LHCN-M2 (cell line): ENCODE measurements around the gene MOB3C. TPM values are rescaled to one million over a fixed set of nuclear protein-coding genes. Genes with fewer than 3 reads are reported as not detected.

Experiments
- DNase-seq: peaks from one replicate; pipeline ENCODE4 v3.0.0-alpha.2; 2012; ENCODE audit warnings: low read depth
- total RNA-seq: library from RNA; depleted of rRNA; stranded (reverse); fragments of >200 nt; gene quantifications from 2 replicates; pipeline ENCODE4 v1.2.3, GENCODE V29; 2014

The MOB3C gene
- total RNA-seq, 1 experiment from 2014 or later: 5.5 TPM

DNA sequence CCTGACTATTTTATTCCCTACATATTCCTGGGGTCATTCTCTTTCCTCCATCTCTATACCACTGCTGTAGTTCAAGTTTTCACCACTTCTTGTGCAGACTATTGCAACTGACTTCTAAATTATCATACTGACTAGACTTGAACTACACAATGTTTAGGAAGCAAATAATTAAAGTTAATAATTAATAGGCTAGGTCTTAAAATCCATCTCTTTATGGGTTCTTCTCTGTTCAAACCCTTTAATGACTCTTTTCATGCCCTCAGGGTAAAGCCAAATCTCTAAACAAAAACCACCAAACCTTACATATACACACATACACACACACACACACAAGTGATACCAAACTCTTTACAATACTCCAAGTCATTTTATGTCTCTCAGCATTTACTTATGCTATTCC lies 22.3 kb upstream of the MOB3C start:
- no peak for DNase-seq

DNA sequence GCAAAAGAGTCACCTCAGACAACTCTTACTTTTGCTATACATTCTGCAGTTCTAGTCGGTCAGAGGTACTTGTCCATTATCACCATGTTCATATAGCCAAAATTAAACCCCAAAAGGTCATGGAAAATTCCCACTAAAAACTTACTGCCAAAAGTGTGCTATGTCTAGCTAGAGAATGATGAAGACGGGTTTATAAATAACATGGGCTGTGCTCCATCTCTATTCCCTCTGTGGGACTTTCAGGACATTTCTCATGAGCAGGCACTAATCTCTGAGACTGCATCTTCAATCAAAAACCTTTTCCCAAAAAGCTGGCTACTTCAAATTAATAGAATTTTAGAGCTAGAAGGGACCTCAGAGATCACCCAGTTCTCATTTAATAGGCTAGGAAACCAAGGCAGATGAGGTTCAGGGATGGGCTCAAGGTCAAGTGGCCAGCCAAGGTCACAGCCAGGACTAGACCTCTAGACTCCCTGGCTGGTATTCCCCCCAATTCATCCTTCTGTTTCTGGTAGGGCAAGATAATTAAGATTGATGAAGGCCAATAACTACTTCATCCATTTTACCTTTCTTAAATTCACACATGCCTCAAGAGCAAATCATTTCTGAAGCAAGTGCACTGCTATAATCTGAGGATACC lies 21.0 kb upstream of the MOB3C start:
- DNase-seq: no peak

DNA sequence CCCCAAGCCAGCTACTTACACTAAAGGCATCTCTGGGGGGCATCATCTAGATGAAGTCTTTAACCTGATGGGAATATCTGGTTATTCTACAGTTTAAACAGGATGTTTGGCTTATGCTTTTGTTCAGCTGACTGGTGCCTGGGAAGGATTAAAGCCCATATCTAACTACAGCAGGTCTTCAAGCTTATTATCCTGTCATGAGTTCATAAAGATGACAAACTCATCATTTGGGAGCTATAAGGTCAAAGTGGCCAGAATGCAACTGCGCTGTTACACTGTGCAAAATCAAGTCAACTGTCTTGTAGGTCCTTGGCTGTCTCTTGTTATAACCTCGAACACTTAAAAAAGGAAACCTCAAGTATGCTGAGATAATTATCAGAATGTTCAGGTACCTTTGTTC lies 18.6 kb upstream of the MOB3C start:
- no peak for DNase-seq

DNA sequence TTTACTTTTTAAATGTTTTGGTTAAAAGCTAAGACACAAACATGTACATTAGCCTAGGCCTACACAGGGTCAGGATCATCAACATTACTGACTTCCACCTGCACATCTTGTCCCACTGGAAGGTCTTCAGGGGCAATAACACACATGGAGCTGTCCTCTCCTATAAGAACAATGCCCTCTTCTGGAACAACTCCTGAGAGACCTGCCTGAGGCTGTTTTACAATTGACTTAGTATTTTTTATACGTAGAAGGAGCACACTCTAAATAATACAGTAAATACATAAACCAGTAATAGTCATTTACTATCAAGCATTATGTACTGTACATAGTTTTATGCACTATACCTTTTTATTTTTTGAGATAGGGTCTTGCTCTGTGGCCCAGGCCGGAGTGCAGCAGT lies 14.1 kb upstream of the MOB3C start:
- no peak for DNase-seq

DNA sequence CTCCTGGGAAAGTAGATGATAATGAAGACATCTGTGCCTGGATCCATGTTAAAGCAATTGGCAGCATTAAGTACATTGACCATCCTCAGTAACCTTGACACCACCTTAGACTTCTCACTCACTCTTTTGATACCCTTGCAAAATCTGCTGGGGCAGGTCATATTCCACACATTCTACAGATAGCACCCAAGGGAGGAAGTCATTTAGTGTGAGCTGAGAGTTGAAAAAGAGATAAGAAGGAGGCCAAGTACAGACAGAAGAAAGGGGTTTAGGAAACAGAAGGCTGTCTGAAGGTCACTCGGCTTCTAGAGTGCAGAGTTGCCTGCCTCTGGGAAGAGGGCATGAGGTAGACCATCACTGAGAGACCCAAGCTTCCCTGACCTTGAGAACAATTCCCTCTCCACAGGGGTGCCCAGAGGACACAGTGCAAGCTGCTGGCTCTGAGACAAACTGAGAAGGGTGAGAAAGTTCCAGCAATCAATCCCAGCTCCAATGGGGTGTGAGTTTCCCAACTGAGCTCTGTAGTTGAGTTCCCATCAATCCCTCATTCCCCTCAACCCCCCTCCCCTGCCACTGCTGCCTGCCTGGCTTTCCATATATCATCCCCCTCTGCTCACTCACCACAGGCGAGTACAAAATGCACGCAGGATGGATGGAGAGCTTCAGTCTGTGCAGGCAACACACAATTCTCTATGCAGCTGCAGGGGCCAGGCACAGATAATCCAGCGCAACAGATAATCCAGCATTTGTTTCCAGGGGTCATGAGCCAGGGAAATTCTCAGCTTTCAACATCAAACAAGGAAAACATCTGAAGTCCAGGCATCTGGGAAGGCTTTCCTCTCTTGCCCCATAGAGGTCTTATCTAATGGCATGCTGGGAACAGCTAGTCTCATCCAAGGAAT lies 7.4 kb upstream of the MOB3C start:
- no peak for DNase-seq

DNA sequence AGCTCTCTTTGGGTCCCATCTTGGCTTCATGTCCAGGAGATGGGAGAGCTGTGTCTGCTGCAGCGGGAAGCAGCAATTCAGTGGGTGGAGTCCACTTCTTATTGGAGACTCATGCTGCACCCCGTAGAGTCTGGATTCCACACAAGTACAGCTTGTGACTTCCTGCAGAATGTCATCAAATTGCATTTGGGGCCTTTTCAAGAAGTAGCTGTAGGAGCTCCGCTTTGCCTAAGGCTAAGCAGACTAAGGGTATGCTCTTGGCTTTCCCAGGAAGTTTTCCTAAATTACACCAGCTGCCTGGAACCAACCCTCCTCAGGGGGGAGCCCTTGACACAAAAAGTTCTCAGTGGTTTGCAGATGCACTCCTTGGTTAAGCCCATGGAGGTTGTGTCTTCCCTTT lies 5.7 kb upstream of the MOB3C start:
- DNase-seq: peak; percentile 42

DNA sequence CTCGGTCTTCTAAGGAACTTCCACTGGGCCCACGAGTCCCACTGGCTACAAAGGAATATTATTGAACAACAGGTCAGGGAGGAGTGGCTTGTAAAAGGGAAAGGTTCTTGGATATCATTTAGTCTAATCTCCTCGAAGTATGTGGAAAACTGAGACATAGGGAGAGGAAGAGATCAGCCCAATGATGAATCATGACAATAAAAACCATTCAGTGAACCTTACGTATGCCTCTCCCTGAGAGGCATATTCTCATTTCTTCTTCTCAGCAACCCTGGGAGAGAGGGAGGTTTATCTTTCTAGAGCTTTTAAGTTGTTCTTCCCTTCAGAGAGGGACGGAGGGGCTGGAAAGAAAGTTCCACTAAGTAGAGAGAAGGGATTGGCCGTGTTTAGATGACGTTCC lies 5.3 kb upstream of the MOB3C start:
- peak; percentile 14 for DNase-seq

DNA sequence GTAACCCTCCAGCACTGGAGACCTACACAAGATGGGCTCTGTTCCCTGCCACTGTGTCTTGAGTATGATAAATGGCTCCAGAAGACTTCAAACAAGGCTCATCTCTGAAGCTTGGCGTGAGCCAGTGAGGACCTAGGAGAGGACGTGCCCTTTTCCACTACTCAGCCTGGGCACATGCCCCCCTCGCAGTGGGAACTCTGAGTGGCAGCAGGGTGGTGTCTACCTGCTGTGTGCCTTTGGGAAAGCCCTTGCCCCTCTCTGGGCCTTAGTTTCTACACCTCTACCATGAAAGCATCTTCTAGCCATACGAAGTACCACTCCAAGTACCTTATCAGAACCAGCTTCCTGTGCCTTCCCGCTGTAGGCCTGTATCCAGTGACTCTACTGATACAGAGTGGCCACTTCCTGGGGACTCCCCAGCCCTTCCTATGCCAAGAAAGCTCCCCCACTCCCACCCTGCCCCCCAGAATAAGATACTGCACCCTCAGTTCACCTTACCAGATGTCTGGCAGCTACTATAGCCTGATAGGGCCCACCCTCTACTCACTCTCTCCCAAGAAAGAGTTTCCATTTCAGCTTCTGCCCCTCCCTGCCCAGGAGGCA lies 3.1 kb upstream of the MOB3C start:
- DNase-seq: no peak

DNA sequence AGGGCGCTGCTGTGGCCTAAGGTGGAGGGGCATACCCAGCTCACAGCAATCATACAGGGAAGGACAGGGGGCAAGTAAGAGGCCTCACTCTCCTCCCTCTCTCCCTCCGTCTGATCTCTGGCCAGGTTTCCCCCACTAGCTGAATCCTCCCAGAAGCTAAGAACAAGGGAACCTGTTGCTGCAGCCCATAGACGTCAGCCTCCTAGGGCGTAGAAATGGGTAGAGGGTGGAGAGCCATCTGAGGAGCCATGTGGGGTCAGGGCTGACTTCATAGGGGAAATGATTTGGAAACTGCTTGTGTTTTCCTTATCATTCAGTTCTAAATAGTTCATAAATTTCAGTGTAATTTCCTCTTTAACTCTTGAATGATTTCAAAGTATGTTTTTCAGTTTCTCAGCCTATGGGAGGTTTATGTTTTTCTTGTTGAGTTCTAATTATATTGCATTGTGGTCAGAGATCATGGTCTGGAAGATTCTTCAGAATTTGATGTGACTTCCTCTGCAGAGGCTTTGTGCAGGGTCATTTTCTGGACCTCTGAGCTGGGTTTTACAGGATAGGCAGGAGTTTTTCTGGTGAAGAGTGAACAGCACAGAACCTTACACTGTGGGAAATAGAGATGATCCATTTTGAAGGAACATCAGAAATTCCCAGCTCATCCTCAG lies 2.3 kb upstream of the MOB3C start:
- no peak for DNase-seq

DNA sequence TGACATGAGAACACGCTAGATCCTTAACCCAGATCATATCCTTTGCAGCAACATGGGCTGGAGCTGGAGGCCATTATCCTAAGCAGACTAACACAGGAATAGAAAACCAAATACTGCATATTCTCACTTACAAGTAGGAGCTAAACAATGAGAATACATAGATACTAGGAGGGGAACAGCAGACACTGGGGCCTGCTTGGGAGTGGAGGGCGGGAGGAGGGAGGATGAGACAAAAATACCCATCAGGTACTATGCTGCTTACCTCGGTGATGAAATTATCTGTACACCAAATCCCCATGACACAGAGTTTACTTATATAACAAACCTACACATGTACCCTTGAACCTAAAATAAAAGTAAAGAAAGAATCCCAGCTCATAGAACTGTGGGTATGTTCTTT lies 1.2 kb upstream of the MOB3C start:
- DNase-seq: no peak

DNA sequence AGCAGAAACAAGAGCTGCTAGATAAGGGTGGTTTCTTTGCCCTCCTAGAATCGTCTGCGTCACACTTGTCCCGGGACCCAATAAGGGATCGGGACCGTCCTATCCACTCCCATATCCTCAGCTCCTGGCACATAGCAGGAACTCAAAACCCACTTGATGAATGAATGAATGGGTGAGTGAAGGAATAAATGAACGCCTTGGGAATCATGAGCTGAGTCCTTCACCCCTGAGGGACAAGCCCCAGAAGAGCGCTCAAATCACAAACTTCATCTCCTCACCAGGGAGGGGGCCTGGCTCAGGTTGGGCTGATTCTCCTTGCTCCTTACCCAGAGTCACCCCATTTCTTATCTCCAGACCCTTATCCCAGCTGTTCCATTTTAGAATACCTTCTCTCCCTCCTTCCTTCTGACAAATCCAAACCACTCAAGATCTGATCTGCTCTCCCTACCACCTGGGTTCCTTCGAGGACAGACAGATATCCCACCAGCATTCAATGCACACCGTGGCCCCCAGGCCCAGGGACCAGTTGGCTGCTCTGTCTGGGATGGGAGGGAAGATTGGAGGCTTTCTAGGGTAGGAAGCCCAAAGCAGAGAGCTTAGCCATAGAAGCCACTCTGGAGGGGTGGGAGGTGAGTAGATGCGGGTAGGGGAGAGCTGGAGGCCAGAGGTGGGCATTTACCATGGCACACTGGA lies 643 bp upstream of the MOB3C start:
- DNase-seq: no peak

DNA sequence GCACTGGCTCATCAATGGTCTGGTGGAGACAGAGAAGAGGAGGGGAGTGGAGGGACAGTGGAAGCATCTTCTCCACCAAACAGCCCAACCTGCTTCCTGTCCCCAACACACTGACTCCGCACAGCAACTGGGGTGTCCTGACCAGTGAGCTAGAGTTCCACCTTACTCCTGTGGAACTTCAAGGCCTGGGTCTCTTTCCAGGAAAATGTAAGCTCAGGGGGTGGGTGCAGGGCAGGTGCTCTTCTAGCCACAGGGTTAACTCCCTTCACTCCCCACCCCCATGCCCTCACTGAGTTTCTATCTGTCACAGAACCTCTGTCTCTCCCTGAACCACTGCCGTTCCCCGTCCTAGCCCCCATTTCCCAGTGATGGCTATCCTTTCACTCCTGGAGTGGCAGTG lies 876 bp downstream of the MOB3C start:
- no peak for DNase-seq

DNA sequence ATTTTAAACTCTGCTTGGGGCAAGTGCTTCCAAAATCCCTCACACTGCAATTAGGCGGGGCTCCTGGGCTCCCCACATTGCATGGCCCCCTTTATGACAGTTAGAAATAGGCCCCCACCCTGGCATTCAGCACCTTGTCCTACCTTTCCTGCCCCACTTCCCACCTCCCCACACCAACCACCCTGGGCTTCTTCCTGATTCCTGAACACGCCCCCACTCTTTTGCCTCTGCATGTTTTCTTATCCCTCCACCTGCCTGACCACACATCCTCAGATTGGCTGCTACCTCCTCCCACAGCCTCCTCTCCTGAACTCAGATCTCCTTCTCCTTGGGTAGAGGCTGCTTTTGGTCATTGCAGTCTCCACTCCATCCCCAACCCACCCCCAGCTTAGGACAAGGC lies 1.5 kb downstream of the MOB3C start:
- DNase-seq: no peak

DNA sequence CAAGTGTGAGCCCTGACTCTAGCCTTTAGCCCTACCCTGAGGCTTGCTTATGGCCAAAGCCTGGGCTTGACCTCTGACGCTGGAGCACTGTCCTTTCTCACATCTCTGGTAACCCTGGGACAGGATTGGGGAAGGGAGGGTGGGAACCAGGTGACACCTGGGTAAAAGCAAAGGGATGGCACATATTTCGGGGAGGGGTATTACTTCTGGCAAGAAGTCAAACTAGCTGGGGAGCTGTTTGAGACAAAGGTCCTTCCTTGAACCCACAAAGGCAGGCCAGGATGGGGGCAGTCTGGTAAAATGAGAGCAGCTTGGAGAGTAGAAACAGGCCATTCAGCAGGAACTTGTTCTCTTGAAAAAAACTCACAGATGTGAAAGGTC lies 2.0 kb downstream of the MOB3C start:
- no peak for DNase-seq

DNA sequence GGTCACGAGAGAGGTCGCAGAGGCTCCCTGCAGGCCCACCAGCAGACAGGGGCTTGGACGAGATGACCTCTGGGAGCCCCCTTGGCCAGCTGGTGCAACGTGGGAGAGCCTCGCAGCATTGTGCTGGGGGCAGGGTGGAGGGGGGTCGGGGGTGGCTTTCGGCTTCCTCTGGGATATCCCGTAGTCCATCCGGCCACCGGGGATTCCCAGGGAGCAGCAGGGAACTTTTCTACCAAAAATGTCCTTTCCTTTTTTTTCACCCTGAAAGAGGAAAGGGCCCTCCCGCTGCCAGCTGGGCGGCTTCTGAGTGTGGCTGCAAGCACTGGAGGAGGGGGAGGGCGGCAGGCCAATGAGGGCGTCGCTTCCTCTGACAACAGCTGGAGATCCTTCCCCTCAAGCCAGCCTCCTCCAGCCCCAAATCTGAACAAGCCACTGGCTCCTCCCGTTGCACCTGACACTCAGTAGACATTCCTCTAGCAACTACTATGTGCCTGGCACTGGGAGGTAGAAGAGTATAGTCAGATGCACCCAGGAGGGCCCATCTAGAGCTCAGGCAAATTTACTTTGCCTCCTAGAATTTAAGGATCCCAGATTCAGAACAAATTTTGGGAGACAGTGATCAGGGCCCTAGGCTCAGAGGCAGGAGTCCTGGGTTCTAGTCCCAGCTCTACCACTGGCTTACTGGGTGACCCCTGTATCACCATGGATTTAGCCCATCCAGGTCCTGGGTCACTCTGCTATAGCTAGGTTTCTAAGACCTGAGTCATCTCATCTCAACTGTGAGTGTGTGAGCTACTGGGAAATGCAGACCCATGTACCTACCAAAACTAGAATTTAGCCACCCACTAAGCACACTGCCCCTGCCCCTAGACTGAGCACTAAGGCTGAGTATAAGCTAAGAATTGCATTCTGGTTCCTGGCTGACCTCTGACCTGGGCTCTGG lies 2.7 kb downstream of the MOB3C start:
- peak; percentile 79 for DNase-seq

DNA sequence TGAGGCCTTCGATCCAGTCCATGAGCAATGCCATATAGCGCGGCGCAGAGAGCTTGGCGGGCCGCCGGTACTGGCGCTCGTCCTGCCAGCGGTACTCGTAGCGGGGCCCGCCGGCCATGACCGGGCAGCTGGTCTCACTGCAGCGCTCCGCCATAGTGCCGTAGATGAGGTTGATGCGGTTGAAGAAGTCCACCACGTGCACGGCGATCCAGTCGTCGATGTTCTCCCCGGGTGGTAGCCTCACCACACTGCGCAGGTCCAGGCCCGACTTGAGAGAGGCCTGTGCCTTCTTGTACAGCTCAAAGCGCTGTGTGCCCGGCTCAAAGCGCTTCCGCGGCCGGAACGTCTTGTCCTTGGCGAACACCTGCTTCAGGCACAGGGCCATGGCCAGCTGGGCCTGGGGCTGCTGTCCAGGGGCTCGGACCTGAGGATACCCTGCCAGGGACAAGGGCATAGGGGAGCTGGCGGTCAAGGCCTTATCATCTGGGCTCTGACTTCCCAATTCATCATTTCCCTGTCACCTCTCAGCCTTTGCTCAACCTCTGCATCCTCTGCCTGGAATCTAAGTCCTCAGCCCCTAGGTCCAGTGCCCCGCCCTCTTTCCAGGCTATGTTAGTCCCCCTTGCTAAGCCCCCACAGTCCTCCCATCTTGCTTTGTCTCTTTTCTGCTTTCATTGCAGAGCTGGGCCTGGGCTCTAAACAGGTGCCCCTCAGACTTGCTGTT lies 3.5 kb downstream of the MOB3C start:
- DNase-seq: no peak

DNA sequence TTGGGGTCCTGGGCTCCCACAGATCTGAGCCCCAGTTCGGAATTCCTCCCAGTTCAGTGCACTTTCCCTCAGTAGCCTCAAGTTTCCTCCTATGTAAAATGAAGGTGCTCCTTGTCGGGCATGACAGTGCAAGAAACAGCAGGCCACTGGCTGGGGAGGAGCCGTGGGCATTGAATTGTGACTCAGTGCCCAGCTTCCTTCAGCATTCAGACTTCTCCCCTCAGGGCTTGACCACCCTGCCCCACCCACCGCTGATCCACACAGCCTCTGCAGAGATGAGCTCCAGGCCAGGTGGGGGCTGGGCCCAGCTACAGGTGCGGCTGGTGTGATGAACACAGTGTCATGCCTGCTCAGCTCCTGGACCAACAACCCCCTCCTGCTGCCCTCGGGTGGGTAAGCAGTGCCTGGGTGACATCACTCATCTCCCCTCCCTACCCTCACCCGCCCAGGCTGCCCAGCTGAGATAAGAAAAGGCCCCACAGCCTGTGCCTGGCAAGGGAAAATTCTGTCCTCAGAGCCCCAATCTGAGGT lies 4.9 kb downstream of the MOB3C start:
- no peak for DNase-seq

DNA sequence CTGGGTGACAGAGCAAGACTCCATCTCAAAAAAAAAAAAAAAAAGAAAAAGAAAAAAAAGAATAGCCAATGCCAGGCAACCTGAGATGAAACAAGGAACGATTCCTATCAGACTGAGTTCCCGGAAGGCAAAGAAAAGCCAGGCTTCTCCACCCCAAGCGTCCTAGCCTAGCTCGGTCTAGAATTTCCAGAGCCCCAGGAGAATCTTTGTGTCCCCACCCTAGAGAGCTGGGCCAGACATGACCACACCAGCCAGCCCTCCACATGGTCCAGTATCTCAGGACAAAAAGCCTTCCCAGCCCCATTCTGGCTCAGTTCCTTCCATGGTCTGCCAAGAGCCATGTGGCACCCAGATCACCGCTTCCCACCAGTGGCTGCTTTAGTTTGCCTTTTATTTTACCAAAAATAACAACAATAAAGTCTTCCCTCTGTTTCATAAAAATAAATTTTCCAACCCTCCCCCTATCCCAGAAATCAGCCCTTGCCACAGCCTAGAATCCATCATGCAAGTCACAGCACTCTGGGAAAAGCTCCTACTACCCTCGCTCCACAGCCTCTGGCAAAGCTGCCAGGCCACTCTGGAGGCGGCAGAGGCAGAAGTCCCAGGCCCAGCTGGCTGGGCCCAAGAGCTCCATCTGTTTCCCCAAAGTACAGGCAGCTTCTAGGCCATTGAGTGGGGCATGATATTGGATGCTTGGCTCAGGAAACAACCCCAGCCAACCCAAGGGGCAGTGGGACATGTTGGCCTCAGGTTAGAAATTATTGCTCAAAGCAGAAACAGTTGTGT lies 9.1 kb downstream of the MOB3C start:
- no peak for DNase-seq
